Neural cell (in vitro differentiated cells): ENCODE results near the gene C7.

ENCODE experiments used
- CTCF ChIP-seq: fragments of 450-650 bp; IDR thresholded peaks from 2 replicates; pipeline ENCODE4 v1.5.1; 2014; ENCODE audit warnings: antibody characterized with exemption, mild to moderate bottlenecking, moderate library complexity; ENCODE audit not compliant: poor library complexity, severe bottlenecking
- EP300 ChIP-seq: fragments of 450-650 bp; conservative IDR thresholded peaks from 2 replicates; pipeline ENCODE4 v1.6.1; 2014; ENCODE audit warnings: antibody characterized with exemption, mild to moderate bottlenecking, moderate library complexity; ENCODE audit not compliant: poor library complexity, severe bottlenecking
- RAD21 ChIP-seq: fragments of 450-650 bp; conservative IDR thresholded peaks from 2 replicates; pipeline ENCODE4 v1.6.1; 2014; ENCODE audit warnings: antibody characterized with exemption, mild to moderate bottlenecking, moderate library complexity

- TF ChIP-seq CTCF (no peak), EP300 (no peak), RAD21 (no peak)
Observed at GRCh38 chr5:40928886-40929448, 19.7 kb downstream of the C7 start.
